Mesendoderm (in vitro differentiated cells): ENCODE results near the gene ZER1.

Experiments
- DNase-seq: peaks from one replicate; pipeline ENCODE4 v3.0.0; 2013
- H2AK5ac ChIP-seq: 2 replicates; pipeline ENCODE4 v1.6.1; 2013; ENCODE audit warnings: low read length, inconsistent platforms
- H2BK120ac ChIP-seq: 2 replicates; pipeline ENCODE4 v1.6.1; 2013; ENCODE audit warnings: low read depth, mild to moderate bottlenecking, low read length, moderate library complexity, mixed read lengths
- H2BK15ac ChIP-seq: replicated peaks from 2 replicates; pipeline ENCODE4 v1.6.1; 2013; ENCODE audit warnings: low read depth, mild to moderate bottlenecking, moderate library complexity
- H2BK5ac ChIP-seq: 2 replicates; pipeline ENCODE4 v1.6.1; 2013; ENCODE audit warnings: low read length, inconsistent platforms
- H3K18ac ChIP-seq: 2 replicates; pipeline ENCODE4 v1.6.1; 2013; ENCODE audit warnings: mild to moderate bottlenecking, low read length, mixed read lengths
- H3K23ac ChIP-seq: one replicate; pipeline ENCODE4 v1.6.1; 2013; ENCODE audit warnings: low read length
- H3K27ac ChIP-seq: 2 replicates; pipeline ENCODE4 v1.5.1; 2013; ENCODE audit warnings: low read depth, mild to moderate bottlenecking, inconsistent platforms, low read length, moderate library complexity
- H3K27me3 ChIP-seq: 2 replicates; pipeline ENCODE4 v1.6.1; 2013; ENCODE audit warnings: low read length, control low read depth, mild to moderate bottlenecking, inconsistent platforms; ENCODE audit not compliant: insufficient read depth, poor library complexity
- H3K36me3 ChIP-seq: 2 replicates; pipeline ENCODE4 v1.6.1; 2013; ENCODE audit warnings: low read length, inconsistent platforms; ENCODE audit not compliant: control insufficient read depth, insufficient read depth
- H3K4ac ChIP-seq: one replicate; pipeline ENCODE4 v1.6.1; 2013; ENCODE audit warnings: low read depth, mild to moderate bottlenecking, low read length, moderate library complexity
- H3K4me1 ChIP-seq: 2 replicates; pipeline ENCODE4 v1.6.1; 2013; ENCODE audit warnings: low read depth, low read length, inconsistent platforms; ENCODE audit not compliant: control insufficient read depth
- H3K4me2 ChIP-seq: 2 replicates; pipeline ENCODE4 v1.6.1; 2013; ENCODE audit warnings: low read length
- H3K4me3 ChIP-seq: 2 replicates; pipeline ENCODE4 v1.5.1; 2013; ENCODE audit warnings: mild to moderate bottlenecking, low read length
- H3K56ac ChIP-seq: one replicate; pipeline ENCODE4 v1.6.1; 2013; ENCODE audit warnings: low read length
- H3K79me1 ChIP-seq: 2 replicates; pipeline ENCODE4 v1.6.1; 2013; ENCODE audit warnings: low read length, inconsistent platforms
- H3K79me2 ChIP-seq: 2 replicates; pipeline ENCODE4 v1.6.1; 2013; ENCODE audit warnings: mild to moderate bottlenecking, low read length; ENCODE audit not compliant: control insufficient read depth, insufficient read depth
- H3K9ac ChIP-seq: 2 replicates; pipeline ENCODE4 v1.6.1; 2013; ENCODE audit warnings: low read length, inconsistent platforms
- H4K5ac ChIP-seq: one replicate; pipeline ENCODE4 v1.6.1; 2013; ENCODE audit warnings: low read length
- H4K8ac ChIP-seq: one replicate; pipeline ENCODE4 v1.6.1; 2013; ENCODE audit warnings: low read depth, mild to moderate bottlenecking, control low read depth, low read length, moderate library complexity
- WGBS: extraction: QIAGEN DNeasy Blood & Tissue Kit; methylation state at CpG from one replicate; pipeline ENCODE4 v1.1.7; 2013; ENCODE audit warnings: low lambda C conversion rate, missing lambda C conversion rate; ENCODE audit not compliant: insufficient coverage; ENCODE audit errors: extremely low coverage; 5-methylcytosine and 5-hydroxymethylcytosine counted together

Gene ZER1

GRCh38 chr9:128732576-128732975 lies 39.2 kb downstream of the ZER1 start:
- H3K18ac ChIP-seq: no peak overlapping the region

DNA sequence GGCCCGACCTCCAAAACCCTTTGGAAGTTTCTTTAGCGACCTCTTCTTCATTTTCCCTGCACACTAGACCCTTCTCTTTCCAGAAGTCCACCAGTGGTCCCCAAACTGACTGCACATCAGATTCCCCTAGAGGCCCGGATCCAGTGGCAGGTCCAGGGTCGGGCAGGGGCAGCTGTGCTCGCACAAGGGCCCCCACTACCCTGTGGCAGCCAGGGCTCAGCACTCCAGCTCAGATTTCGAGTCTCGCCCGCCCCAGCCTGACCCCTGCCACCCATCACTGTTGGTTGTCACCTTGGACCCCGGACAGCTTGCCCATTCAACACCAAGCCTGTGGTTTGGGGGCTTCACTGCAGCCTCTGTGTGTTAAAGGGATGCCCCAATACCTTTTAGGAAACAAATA lies 40.0 kb downstream of the ZER1 start:
- no peak overlapping the region for H3K4me3 ChIP-seq
- no CpG with 5 or more reads among the region's 9 CpGs for WGBS
- no peak for DNase-seq

More at GRCh38 chr9:128732576-128732975, 39.2 kb downstream of the ZER1 start:
- H3K27me3 ChIP-seq: no peaks in the 10 kb centered on the region
- H3K4me3 ChIP-seq: no peak overlapping the region
- H2AK5ac ChIP-seq: no peak overlapping the region
- no peak overlapping the region for H2BK15ac ChIP-seq
- H3K56ac ChIP-seq: no peak overlapping the region
- H3K23ac ChIP-seq: no peak overlapping the region
- DNase-seq: no peak
- no peak overlapping the region for H3K27ac ChIP-seq
- H3K79me1 ChIP-seq: no peaks in the 10 kb centered on the region
- no peak overlapping the region for H3K9ac ChIP-seq
- H2BK5ac ChIP-seq: no peak overlapping the region
- H3K4me2 ChIP-seq: no peak overlapping the region
- no peaks in the 10 kb centered on the region for H3K36me3 ChIP-seq
- no peak overlapping the region for H4K8ac ChIP-seq
- no peak overlapping the region for H3K4ac ChIP-seq
- H3K79me2 ChIP-seq: no peaks in the 10 kb centered on the region
- WGBS: no CpG with 5 or more reads among the region's 13 CpGs
- H4K5ac ChIP-seq: no peak overlapping the region
- no peaks in the 10 kb centered on the region for H3K4me1 ChIP-seq
- H2BK120ac ChIP-seq: no peak overlapping the region

DNA sequence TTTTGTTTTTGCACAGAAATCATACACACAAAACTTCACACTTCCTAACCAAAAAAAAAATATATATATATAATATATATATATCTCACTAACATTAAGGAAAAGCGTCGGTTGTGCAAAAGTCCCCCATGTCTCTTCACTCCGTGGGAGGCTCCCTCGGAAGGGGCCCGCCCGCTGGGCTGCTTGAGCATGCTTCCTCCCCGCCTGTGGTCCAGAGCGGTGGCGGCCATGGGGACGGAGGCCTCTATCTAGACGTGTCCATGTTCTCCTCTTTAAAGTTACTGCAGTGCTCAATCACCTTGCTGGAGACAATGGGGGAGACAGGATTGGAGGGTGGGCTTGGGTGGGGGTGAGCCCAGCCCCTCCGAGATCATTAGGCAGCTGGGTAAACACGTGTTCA lies 40.6 kb downstream of the ZER1 start:
- H3K4me3 ChIP-seq: no peak overlapping the region
- no peaks in the 10 kb centered on the region for H3K4me1 ChIP-seq
- no peak overlapping the region for H2AK5ac ChIP-seq
- H3K18ac ChIP-seq: no peak overlapping the region
- no peak overlapping the region for H4K5ac ChIP-seq
- no peak overlapping the region for H3K9ac ChIP-seq
- H2BK15ac ChIP-seq: no peak overlapping the region
- H3K23ac ChIP-seq: no peak overlapping the region
- H4K8ac ChIP-seq: no peak overlapping the region
- no peaks in the 10 kb centered on the region for H3K79me1 ChIP-seq
- no CpG with 5 or more reads among the region's 13 CpGs for WGBS
- H3K36me3 ChIP-seq: no peaks in the 10 kb centered on the region
- H3K79me2 ChIP-seq: no peaks in the 10 kb centered on the region
- no peak overlapping the region for H3K4ac ChIP-seq
- H3K56ac ChIP-seq: no peak overlapping the region
- no peak overlapping the region for H3K4me2 ChIP-seq
- no peaks in the 10 kb centered on the region for H3K27me3 ChIP-seq
- DNase-seq: no peak
- no peak overlapping the region for H2BK5ac ChIP-seq
- no peak overlapping the region for H2BK120ac ChIP-seq
- no peak overlapping the region for H3K27ac ChIP-seq

More for the DNA sequence above, 40.0 kb downstream of the ZER1 start:
- Histone ChIP-seq H3K23ac (no peak overlapping the region), H3K4me2 (no peak overlapping the region), H4K5ac (no peak overlapping the region), H3K9ac (no peak overlapping the region), H4K8ac (no peak overlapping the region), H2BK5ac (no peak overlapping the region), H3K79me2 (no peaks in the 10 kb centered on the region), H3K36me3 (no peaks in the 10 kb centered on the region), H3K18ac (no peak overlapping the region), H2BK15ac (no peak overlapping the region), H3K79me1 (no peaks in the 10 kb centered on the region), H3K27ac (no peak overlapping the region), H2AK5ac (no peak overlapping the region), H3K4me1 (no peaks in the 10 kb centered on the region), H3K27me3 (no peaks in the 10 kb centered on the region), H3K56ac (no peak overlapping the region), H2BK120ac (no peak overlapping the region), H3K4ac (no peak overlapping the region)

DNA sequence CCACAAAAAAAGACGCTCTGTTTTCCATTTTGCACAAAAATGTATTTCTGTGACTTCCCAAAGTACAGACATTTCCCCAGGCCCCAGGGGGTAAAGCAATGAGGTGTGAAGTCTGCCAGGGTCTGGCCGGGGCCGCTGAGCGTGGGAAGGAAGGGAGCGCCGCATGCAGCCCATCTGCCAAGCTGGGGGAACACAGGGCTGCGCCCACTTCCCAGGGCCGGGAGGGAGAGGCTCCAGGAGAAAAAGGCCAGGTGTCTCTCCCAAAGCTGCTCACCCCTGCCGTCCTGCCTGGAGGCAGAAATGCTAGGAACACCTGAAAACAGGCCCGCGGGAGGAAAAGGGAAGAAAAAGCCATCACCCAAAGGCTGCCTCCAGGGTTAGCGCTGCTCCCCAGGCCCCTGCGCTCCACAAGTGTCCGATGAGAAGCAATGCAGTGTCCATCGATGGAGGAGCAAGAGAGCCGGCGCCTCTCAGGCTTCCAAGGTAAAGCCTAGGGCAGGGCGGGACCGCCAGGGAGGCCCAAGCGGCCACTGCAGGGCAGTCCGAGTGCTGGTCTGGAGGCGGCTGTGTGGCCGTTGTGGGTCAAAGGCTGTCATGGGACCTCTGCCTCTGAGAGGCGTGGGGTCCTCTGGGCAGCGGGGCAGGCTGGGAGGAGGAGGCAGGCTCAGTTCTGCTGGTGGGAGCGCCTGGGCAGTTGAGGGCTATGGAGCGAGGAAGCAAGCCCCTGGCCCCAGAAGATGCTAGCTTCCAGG lies 41.8 kb downstream of the ZER1 start:
- Histone ChIP-seq H3K4me3 (no peak overlapping the region), H3K4me2 (no peak overlapping the region)
- DNase-seq: no peak

GRCh38 chr9:128729302-128729701 lies 42.4 kb downstream of the ZER1 start:
- Histone ChIP-seq H3K4me2 (no peak overlapping the region), H2AK5ac (no peak overlapping the region), H3K4ac (no peak overlapping the region), H3K79me1 (no peaks in the 10 kb centered on the region), H3K4me1 (peaks cover 2% of the 10 kb centered on the region), H4K8ac (no peak overlapping the region), H3K36me3 (no peaks in the 10 kb centered on the region), H2BK120ac (no peak overlapping the region), H2BK5ac (no peak overlapping the region), H3K4me3 (no peak overlapping the region), H3K56ac (no peak overlapping the region), H3K79me2 (no peaks in the 10 kb centered on the region), H3K23ac (no peak overlapping the region), H3K27me3 (no peaks in the 10 kb centered on the region), H3K18ac (no peak overlapping the region), H3K27ac (no peak overlapping the region), H3K9ac (no peak overlapping the region), H2BK15ac (no peak overlapping the region), H4K5ac (no peak overlapping the region)
- no CpG with 5 or more reads among the region's 5 CpGs for WGBS
- no peak for DNase-seq

More for the DNA sequence above, 41.8 kb downstream of the ZER1 start:
- Histone ChIP-seq H3K4ac (no peak overlapping the region), H4K5ac (no peak overlapping the region), H3K18ac (no peak overlapping the region), H3K27me3 (no peaks in the 10 kb centered on the region), H3K79me2 (no peaks in the 10 kb centered on the region), H2AK5ac (no peak overlapping the region), H3K79me1 (no peaks in the 10 kb centered on the region), H3K23ac (no peak overlapping the region), H2BK5ac (no peak overlapping the region), H2BK15ac (no peak overlapping the region), H2BK120ac (no peak overlapping the region), H3K56ac (peak overlapping the region; percentile 7), H3K27ac (no peak overlapping the region), H3K4me1 (no peaks in the 10 kb centered on the region), H4K8ac (no peak overlapping the region), H3K36me3 (no peaks in the 10 kb centered on the region), H3K9ac (no peak overlapping the region)
- WGBS: no CpG with 5 or more reads among the region's 27 CpGs

DNA sequence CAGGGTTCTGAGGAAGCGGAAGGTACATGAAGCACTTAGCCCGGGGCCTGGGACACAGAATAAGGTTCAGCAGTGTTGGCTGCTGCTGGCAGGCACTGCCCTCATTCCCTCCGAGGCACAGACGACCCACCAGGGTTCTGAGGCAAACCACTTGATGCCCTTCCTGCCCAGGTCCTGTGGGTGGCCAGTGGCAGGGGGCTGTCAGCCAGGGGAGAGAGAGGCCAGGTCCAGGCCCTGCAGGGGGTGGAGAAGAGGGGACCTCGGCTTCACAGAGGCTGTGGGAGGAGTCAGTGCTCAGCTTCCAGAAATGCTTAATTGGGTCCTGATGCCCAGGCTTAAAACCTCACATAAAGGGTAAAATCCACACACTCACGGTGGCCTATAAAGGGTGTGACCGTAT lies 43.4 kb downstream of the ZER1 start:
- DNase-seq: no peak
- Histone ChIP-seq H3K4ac (no peak overlapping the region), H4K8ac (no peak overlapping the region), H3K4me2 (no peak overlapping the region), H2AK5ac (no peak overlapping the region), H3K36me3 (no peaks in the 10 kb centered on the region), H3K9ac (no peak overlapping the region), H2BK120ac (no peak overlapping the region), H3K23ac (no peak overlapping the region), H3K27ac (no peak overlapping the region), H3K79me1 (peaks cover 2% of the 10 kb centered on the region), H3K4me1 (peaks cover 2% of the 10 kb centered on the region), H3K4me3 (no peak overlapping the region), H3K79me2 (no peaks in the 10 kb centered on the region), H2BK5ac (no peak overlapping the region), H2BK15ac (no peak overlapping the region), H3K18ac (no peak overlapping the region), H3K27me3 (no peaks in the 10 kb centered on the region), H3K56ac (no peak overlapping the region), H4K5ac (no peak overlapping the region)
- WGBS: no CpG with 5 or more reads among the region's 7 CpGs
